Right forelimb (tissue), 1 donor: ENCODE results near the gene DAGLB.
A peak's percentile ranks its signal among the peaks of the same experiment; 100 is the strongest.
"Not testable (repeated sequence)": the region's sequence is repeated elsewhere in the genome, so short reads cannot be mapped to it uniquely, and the experiment has no call there.

ENCODE experiments used
- DNase-seq: peaks from one replicate; pipeline ENCODE4 v3.0.0-alpha.2; 2018

The DAGLB gene

DNA sequence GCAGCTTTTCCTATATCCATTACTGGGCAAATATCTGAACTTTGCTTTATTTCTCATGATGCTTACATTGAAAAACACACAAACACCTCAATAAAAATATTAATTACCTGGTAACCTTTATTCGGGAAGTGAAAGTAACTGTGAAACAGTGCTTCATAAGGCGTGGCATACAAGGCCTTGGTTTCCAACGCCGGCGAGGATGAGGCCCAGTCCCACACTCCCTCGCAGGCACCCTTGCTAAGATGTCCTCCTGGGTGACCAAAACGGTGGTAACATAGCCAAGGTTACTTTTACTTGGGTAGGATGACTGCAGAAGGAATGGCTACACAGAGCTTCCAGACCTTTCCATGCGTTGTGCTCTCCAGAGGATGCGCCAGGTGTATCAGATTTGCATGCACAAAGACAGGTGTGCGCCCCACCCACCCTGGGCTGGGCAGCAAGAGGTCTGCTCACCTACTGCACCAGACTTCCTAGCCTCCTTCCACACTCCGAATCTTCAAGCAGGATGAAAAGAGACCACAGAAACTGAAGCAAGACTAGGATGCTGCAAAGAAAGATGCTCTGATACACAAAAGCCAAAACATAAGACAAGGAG lies 13.3 kb upstream of the DAGLB start:
- no peak for DNase-seq

DNA sequence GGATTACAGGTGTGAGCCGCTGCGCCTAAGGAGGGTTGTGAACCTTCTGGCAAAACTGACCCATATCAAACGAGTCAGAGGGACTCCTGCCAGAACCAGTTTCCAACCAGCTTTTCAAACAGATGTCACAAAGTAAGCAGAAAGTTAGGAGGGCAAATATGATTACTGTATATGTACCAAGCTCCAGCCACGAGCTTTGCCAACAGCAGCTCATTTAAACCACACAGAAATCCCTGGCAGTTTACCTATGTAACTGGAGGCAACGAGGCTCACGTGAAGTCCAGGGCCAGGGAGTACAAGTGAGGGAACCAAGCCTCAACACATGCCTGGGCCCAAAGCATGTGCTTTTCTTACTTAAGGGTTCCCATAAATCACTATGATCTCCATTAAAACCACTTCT lies 12.5 kb upstream of the DAGLB start:
- no peak for DNase-seq

DNA sequence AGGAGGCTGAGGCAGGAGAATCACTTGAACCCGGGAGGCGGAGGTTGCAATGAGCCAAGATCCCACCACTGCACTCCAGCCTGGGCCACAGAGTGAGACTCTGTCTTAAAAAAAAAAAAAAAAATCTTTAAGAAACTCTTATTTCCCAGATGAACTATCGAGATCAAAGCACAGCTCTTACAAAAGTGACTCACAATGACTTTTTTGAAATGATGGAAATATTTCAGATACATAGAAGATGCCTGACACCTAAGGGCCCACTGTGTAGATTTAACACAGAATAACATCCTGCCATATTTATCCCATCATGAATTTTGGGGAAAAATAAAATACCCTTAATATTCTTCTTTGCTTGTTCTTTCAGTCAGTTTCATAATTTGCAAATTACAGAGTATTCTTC lies 10.9 kb upstream of the DAGLB start:
- not testable (repeated sequence) for DNase-seq

DNA sequence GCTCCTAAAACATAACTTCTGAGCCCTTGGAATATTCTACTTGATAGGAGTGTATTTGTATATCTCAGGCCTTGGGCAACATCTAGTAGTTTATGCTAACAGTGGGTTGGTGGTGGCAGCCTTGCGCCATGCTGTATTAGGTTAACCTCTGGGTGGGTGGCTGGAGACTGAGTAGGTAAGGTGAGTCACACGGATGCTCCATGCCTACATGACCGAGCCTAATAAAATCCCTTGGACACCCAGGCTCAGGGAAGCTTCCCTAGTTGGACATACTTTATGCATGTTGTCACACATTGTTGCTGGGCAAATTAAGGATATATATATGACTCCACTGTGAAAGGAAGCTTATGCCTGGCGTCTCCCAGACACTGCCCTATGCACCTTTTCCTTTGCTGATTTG lies 6.0 kb upstream of the DAGLB start:
- no peak for DNase-seq

DNA sequence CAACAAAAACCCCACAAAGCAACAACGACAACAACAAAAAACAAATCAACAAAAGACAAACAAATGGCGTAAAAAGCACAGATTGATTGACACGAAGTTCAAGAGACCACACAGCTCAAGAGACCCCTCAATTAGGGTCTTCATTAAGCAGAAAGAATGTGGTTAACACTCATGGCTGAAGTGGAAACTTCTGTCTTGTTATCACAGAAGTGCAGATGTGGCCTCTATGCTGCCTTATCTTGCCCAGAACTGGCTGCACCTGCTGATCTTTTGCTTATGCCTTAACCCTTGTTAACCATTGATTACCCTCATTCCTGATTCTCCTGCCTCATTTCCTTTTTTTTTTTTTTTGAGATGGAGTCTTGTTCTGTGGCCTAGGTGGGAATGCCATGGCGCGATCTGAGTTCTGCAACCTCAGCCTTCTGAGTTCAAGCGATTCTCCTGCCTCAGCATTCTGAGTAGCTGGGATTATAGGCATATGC lies 3.5 kb upstream of the DAGLB start:
- no peak for DNase-seq

DNA sequence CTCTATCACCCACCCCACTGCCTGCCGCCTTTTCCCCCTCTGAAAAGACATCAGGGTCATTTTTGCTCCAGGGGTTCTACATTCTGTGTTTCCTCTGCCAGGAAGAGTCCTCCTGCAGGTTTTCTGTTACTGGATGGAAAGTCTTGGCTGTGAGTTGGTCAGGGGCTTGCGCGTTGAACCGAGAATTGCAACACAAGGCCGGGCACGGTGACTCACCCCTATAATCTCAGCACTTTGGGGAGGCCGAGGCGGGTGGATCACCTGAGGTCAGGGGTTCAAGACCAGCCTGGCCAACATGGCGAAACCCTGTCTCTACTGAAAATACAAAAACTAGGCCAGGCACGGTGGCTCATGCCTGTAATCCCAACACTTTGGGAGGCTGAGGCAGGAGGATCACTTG lies 2.8 kb upstream of the DAGLB start:
- not testable (repeated sequence) for DNase-seq

DNA sequence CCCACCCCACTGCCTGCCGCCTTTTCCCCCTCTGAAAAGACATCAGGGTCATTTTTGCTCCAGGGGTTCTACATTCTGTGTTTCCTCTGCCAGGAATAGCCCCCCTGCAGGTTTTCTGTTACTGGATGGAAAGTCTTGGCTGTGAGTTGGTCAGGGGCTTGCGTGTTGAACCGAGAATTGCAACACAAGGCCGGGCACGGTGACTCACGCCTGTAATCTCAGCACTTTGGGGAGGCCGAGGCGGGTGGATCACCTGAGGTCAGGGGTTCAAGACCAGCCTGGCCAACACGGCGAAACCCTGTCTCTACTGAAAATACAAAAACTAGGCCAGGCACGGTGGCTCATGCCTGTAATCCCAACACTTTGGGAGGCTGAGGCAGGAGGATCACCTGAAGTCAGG lies 2.1 kb upstream of the DAGLB start:
- DNase-seq, result not testable (repeated sequence)

DNA sequence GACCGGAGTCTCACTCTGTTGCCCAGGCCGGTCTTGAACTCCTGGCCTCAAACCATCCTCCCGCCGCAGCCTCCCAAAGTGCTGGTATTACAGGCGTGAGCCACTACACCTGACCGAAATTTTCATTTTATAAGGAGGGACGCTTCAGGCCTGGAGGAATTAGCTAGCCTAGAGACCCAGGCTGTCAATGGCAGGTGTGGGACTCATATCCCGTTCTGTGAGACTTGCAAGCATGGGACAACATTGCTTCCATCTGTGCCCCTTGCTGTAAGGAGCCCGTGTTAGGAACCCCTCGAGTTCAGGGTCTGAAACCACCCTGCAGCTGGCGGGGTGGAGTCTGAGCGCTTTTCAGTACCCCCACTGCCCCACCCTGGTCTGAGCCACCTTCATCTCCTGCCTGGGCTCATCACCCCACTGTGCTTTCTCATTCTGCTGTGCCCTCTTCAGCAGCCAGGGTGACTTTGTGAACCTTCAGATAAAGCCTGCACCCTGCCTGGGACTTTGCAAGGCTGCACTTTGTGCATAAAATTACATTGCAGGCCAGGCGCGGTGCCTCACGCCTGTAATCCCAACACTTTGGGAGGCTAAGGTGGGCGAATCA lies 1.3 kb upstream of the DAGLB start:
- DNase-seq, result no peak

DNA sequence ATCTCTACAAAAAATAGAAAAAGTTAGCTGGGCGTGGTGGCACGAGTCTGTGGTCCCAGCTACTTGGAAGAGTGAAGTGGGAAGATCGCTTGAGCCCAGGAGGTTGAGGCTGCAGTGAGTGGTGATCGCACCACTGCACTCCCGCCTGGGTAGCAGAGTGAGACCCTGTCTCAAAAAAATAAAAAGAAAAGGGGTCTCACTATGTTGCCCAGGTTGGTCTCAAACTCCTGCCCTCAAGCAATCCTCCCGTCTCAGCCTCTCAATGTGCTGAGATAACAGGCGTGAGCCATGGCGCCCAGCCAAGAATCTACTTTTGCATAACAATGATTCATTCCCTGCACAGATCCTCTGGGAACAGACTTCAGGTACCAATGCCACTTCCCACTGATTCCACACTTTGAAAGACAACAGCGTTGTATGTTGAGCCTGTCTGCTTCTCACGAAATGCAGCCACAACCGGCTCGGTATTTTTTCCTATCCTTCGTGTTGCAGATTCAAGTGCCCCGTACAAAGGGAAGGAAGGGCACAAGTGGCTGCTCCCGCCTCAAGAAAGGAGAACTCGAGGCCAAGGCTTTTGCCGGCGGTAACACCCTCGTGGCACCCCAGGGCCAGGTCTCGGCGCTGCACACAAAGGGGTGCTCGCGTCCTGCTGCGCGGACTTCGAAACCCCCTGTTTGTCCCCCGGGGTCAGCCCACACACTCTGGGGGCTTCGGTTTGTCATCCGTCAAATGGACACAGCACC lies 745 bp downstream of the DAGLB start:
- peak; percentile 63 for DNase-seq

DNA sequence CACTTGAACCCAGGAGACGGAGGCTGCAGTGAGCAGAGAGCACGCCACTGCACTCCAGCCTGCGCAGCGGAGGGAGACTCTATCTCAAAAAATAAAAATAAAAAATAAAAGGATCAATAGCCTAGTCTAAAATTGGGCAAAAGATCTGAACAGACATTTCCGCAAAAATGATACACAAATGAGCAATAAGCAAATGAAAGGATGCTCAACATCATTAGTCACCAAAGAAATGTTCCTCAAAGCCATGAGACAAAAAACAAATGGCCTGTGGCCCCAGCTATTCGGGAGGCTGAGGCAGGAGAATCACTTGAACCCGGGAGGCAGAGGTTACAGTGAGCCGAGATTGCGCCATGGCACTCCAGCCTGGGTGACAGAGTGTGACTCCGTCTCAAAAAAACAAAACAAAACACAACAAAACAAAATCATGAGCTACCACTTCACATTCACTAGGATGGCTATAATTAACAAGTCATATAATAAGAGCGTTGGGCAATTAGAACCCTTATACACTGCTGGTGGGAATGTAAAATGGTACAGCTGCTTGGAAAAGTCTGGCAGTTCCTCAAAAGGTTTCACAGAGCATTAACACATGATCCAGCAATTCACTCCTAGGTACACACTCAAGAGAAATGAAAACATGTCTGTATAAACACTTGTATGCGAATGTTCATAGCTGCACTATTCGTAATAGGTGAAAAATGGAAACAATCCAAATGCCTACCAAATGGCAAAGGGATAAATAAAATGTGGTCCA lies 3.1 kb downstream of the DAGLB start:
- DNase-seq, result no peak

DNA sequence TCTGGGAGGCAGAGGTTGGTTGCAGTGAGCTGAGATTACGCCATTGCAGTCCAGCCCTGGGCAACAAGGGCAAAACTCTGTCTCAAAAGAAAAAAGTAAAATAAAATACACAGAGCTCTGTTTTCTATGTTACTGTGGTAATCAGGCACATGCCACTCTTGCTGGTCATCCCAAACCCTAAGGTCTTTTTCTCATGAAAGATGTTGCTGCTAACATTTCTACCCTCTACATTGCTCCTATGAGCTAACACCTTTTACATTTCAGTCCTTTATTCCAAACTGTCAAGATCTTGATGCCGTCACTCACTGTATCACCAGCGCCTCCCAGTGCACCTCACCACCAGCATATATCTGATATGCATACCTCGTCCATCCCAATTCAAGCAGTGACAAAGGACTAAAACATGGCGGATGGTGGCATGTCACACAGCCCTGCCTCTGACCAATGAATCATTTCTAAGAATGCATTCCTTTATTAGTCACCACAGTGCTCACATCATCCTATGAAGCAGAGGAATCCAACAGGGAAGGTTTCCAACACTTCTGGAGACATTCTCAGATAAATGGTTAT lies 4.3 kb downstream of the DAGLB start:
- no peak for DNase-seq

DNA sequence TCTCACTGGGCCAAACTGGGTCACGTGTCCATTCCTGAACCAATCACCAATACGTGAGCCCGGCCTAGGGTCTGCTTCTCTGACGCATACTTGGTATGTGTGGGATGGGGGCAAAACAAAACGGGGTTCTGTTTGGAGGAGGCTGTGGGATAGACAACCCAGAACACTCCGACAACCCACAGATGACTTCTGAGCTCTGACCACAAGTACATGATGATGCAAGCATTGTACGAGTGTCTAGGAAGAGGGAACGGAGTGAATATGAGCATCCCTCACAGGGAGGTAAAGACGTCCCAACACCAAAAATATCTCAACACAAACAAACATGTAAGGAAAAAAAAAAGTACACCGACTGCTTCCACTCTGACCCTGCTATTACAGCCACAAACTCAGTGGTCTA lies 5.6 kb downstream of the DAGLB start:
- no peak for DNase-seq

DNA sequence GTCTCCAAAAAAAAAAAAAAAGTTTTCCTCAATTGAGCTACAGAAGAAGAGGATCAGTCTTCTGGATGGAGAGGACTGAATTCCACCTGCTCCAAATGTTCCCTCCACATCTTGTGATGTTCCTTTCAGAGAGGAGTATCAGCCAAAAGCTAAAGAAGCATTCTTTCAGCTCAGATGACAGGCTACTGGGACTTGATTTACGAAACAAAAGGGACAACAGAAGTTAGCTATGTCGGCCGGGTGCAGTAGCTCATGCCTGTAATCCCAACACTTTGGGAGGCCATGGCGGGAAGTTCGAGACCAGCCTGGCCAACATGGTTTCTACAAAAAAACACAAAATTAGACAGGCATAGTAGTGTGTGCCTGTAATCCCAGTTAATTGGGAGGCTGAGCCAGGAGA lies 7.4 kb downstream of the DAGLB start:
- DNase-seq, result no peak

DNA sequence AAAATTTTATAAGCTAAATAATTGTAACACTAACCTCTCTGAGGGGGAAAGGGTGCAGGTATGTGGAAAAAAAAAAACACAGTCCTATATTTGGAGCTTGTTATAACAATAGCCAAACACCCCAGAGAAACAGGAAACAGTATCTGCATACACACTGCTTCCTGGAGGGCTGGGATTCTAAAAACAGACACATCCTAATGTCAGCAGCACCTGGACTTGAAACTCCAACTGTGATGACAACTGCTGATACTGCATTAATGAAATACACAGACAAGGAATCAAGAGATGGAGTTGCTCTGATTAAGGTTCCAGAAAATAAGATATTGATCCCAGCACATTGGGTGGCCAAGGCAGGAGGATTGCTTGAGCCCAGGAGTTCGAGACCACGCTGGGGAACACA lies 9.3 kb downstream of the DAGLB start:
- no peak for DNase-seq

DNA sequence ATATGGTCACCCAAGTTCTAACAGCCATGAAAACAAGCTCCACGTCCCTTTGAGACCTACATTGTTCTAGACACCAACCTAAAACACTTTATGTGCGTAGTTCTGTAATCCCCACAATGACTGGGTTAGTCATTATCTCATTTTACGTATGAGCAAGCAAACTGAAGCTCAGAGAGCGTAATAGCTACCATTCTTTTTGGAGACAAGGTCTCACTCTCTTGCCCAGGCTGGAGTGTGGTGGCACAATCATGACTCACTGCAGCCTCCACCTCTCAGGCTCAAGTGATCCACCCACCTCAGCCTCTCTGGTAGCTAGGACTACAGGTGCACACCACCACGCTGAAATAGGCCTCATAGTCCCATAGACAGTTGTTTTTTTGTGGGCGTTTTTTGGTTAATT lies 10.5 kb downstream of the DAGLB start:
- no peak for DNase-seq

DNA sequence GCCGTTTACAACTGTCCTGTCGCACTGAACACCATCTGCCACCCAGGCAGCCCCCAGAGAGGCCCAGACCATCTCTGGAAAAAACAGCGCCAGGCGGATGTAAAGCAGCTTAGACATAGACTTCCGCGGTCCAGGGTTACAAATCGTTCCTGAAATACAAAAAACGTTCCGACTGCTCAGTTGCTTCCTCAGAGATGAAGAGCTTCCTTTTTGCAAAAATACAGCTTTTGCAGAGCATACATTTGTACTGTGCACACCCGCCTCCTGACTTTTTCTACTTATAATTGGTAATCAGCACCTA lies 11.4 kb downstream of the DAGLB start:
- no peak for DNase-seq

DNA sequence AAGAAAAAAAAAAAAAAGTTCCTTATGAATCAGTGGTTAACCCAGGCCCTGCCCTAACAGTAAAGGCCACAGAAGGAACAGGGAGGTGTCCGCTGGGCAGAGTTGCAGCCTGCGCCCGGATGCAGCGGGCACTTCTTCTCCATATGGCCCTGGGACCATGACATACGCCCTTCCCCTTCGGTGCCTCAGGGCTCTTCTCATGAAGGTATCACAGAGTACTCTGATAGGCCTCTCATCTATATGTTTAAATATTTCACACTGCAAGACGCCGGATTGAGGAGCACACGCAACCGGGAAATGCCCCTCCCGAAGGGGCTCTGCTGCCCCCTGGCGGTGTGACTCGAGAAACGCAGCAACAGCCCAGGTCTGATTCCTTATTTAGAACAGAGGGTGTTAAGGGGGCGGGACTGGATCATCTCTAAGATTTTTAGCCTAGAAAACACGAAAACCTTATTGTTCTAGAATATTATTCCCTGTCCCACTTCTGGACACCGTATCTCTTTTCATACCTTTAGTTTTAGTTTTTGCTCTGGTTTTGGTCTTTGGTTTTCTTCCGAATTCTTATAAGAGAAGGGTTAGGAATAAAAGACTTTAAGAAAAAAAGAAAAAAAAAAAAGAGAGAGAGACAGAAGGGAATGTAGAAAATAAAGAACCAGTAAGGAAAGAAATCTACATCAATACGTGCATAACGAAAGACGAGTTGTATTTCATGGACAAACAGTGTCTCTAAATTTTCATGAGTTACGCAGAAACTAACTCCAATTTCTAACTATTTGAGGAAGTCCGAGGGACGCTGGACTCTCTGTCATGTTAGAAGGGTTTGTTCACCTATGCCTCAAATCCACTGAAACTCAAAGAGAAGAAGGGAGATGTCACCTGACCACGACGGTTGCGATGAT lies 12.0 kb downstream of the DAGLB start:
- peak; percentile 87 for DNase-seq

DNA sequence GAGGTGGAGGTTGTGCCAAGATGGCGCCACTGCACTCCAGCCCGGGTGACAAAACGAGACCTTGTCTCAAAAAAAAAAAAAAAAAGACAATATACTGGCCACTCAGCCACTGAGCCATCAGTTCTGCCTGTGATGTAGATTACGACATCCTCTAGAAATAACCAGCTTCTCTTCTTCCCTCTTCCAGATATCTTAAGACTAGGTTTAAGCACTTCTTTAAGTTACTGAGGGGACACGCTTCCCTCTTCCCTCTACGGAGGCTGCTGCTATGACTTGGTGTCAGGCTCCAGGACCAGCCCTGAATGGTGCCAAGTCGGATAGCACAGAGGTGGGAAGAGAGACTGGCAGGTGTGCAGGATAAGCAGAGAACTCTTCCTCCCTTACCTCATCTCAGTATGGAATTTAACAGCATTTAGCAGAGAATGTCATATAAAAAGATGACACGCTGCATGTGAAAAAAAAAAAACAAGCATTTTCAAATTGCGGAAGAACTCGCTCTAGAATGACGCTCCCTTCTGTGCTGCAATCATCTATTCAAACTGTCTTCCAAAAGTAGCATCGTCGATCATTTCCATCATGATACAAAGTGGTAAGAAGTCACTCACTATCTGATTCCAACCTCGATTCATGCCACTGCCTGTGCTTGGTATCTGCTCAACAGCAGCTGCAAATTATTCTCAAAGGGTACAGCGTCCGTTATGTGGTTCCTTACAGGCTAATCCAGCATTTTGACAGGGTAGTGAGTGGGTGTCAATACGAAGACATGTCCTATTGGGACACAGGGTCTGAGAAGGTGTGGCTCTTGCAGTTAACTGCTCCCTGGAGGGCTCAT lies 13.8 kb downstream of the DAGLB start:
- DNase-seq, result no peak

DNA sequence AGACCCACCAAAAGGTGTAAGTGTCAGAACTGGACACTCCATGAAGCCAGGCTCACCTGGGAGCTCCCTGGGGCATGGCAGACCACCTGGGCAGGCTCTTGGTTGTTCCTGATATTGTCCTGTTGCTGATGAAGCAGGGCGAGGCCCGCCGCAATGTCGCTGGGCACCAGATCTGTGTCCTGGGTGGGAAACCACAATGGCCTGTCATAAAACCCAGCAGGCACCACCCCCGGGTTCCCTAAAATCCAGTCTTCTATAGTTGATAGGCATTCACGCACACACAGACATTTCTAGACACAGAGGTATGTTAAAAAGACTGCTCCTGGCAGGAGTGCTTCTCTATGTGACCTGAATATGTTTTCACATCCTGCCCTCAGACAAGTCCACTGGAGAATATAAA lies 15.0 kb downstream of the DAGLB start:
- DNase-seq, result no peak

DNA sequence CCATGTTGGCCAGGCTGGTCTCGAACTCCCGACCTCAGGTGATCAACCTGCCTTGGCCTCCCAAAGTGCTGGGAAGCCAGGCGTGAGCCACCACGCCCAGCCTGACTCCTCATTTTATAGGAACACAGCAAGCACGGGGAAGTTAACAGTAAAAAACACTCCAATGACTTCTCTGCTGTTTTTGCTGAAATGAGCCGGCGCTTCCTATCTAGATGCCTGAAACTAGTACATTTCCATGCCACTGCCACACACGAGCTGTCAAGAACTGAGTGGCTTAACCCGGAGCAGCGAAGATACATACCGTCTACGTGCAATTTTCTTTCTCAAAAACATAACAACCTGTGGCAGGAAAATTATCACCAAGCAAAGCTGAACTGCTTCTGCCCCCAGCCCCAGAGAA lies 16.8 kb downstream of the DAGLB start:
- no peak for DNase-seq

DNA sequence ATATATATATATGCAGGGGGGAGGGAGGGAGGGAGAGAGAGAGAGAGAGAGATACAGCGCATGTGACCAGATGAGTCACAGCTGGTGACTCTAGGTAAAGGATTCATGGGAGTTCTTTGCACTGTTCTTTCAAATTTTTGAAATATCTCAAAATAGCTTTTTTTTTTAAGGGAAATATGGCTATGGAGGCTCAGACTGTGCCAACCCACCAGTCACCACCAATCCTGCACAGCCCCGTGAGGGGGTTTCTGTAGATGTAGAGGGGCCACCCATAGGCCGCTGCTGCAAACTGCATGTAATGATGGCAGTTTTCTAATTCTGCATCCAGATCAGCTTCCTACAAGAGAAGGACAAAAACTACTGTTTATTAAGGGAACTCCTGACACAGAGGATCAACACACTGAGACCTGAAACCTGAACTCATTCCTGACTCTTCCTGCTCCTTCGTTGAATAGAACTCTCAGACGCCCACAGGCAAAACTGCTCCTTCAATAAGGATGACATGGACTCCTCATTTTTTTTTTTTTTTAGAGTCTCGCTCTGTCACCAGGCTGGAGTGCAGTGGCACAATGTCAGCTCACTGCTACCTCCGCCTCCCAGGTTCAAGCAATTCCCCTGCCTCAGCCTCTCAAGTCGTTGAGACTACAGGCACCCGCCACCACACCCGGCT lies 17.3 kb downstream of the DAGLB start:
- DNase-seq, result no peak
